Activated CD4-positive, alpha-beta T cell treated with anti-CD3 and anti-CD28 coated beads, Interleukin-2, amount 50 U/mL, for 24 hours (primary cell): ENCODE data around the gene TST.

Experiments
- DNase-seq, 2 donors: peaks; one replicate each; pipeline ENCODE4 v3.0.0-alpha.2; 2020; ENCODE audit warnings: low read depth in 1 of 2, low spot score in 1 of 2

Gene TST

GRCh38 chr22:37032535-37033460 lies 13.6 kb upstream of the TST start:
- DNase-seq, result no peak

- DNase-seq, result no peak
Measured at GRCh38 chr22:37032134-37032534, 12.9 kb upstream of the TST start.

GRCh38 chr22:37030560-37031281 lies 11.5 kb upstream of the TST start:
- no peak for DNase-seq

GRCh38 chr22:37028692-37029674 lies 9.7 kb upstream of the TST start:
- DNase-seq, result no peak

- DNase-seq, result no peak
Measured at GRCh38 chr22:37027556-37027955, 8.3 kb upstream of the TST start.

GRCh38 chr22:37026325-37026724 lies 7.1 kb upstream of the TST start:
- no peak for DNase-seq

GRCh38 chr22:37025500-37026070 lies 6.3 kb upstream of the TST start:
- no peak for DNase-seq

GRCh38 chr22:37024339-37025157 lies 5.3 kb upstream of the TST start:
- DNase-seq, result no peak

- DNase-seq, result no peak
Measured at GRCh38 chr22:37023743-37024338, 4.6 kb upstream of the TST start.

- DNase-seq, result no peak
Measured at GRCh38 chr22:37022483-37023337, 3.5 kb upstream of the TST start.

GRCh38 chr22:37021710-37022482 lies 2.6 kb upstream of the TST start:
- DNase-seq, result peak; percentile 16 to 32

GRCh38 chr22:37021041-37021440 lies 1.8 kb upstream of the TST start:
- DNase-seq, result no peak

- DNase-seq, result no peak
Measured at GRCh38 chr22:37020192-37020479, 889 bp upstream of the TST start.

- DNase-seq, result no peak
Measured at GRCh38 chr22:37018815-37019308, 385 bp downstream of the TST start.

GRCh38 chr22:37018086-37018814 lies 997 bp downstream of the TST start:
- DNase-seq, result no peak

GRCh38 chr22:37017356-37017755 lies 1.9 kb downstream of the TST start:
- DNase-seq, result no peak
